Aorta (tissue), 5 donors: Measurements from ENCODE around the gene KLHL2. TPM values are rescaled to one million over a fixed set of nuclear protein-coding genes. Genes with fewer than 3 reads are reported as not detected.

Source experiments
- ATAC-seq: fragments of 200-7000 bp; cut with Tn5 transposase; one replicate; pipeline ENCODE4 v1.9.1; 2022; ENCODE audit warnings: moderate library complexity; ENCODE audit not compliant: low FRiP score
- DNase-seq, 2 donors: peaks; one replicate each; pipeline ENCODE4 v3.0.0-alpha.2; 2020
- H3K27ac ChIP-seq, 2 donors: one replicate each; pipeline ENCODE4 v1.5.1; 2013; ENCODE audit warnings: low read length in 2 of 2, mild to moderate bottlenecking in 2 of 2, moderate library complexity in 2 of 2, control low read depth in 1 of 2, inconsistent platforms in 1 of 2, low read depth in 1 of 2
- H3K27me3 ChIP-seq, 2 donors: one replicate each; pipeline ENCODE4 v1.6.1; 2013; ENCODE audit warnings: control low read depth in 1 of 2, low read length in 1 of 2, mild to moderate bottlenecking in 1 of 2, moderate library complexity in 1 of 2; ENCODE audit not compliant: insufficient read depth in 2 of 2, control insufficient read depth in 1 of 2
- H3K36me3 ChIP-seq, 2 donors: one replicate each; pipeline ENCODE4 v1.6.1; 2013; ENCODE audit warnings: control low read depth in 1 of 2, low read length in 1 of 2, mild to moderate bottlenecking in 1 of 2; ENCODE audit not compliant: insufficient read depth in 2 of 2, control insufficient read depth in 1 of 2
- H3K4me1 ChIP-seq, 2 donors: one replicate each; pipeline ENCODE4 v1.6.1; 2013; ENCODE audit warnings: low read length in 2 of 2, control low read depth in 1 of 2, mild to moderate bottlenecking in 1 of 2, moderate library complexity in 1 of 2; ENCODE audit not compliant: insufficient read depth in 2 of 2, control insufficient read depth in 1 of 2
- H3K4me3 ChIP-seq, 2 donors: one replicate each; pipeline ENCODE4 v1.5.1; 2013; ENCODE audit warnings: low read length in 2 of 2, control low read depth in 1 of 2, mild to moderate bottlenecking in 1 of 2
- H3K9me3 ChIP-seq: one replicate; pipeline ENCODE4 v1.6.1; 2013; ENCODE audit warnings: mild to moderate bottlenecking, low read length; ENCODE audit not compliant: control insufficient read depth
- WGBS, 2 donors: extraction: QIAGEN DNeasy Blood & Tissue Kit; methylation state at CpG; one replicate each; pipeline ENCODE4 v1.1.7; 2013; 5-methylcytosine and 5-hydroxymethylcytosine counted together
- intact Hi-C, 2 donors: fragments of 100-400 bp; cut with DNase I; formaldehyde crosslinking; loops; one replicate each; pipeline versions ENCODE4 v1.14.2 to v1.15.0; 2022
- polyA plus RNA-seq, 2 donors: library from polyadenylated mRNA; stranded (reverse); fragments of 200-250 nt; gene quantifications; one replicate each; pipeline ENCODE4 v1.2.3, GENCODE V29; 2013
- total RNA-seq, 2 donors: library from RNA; stranded (reverse); fragmentation: NEBNext Ultra II Directional; extraction: Animal tissue kit (Norgen Biotek cat#: 25700); gene quantifications; one replicate each; pipeline ENCODE4 v1.2.1, GENCODE V29; 2021
- donor health status: healthy with polysubstance abuse.
- donor health status: Bipolar disorder and iron deficiency.
- donor health status: DM: no; HTN: no; CAD: no.
- donor health status: DM: no; HTN: no; CAD: no.
- donor health status: DM: yes; HTN: yes; CAD: no.

KLHL2 gene
- total and polyA plus RNA-seq, 4 donors, result 15.1 to 40.3 (median 29.0) TPM

GRCh38 chr4:165297626-165298025, 90.3 kb downstream of the KLHL2 start:
- H3K9me3 ChIP-seq, result no peaks in the 10 kb centered on the region
- DNase-seq (no peak), ATAC-seq (no peak)
- intact Hi-C loops, result no loop called here
- no peak overlapping the region for H3K4me3 ChIP-seq
- no peaks in the 10 kb centered on the region for H3K27me3 ChIP-seq
- peaks cover 0 to 3% of the 10 kb centered on the region in 2 donors for H3K36me3 ChIP-seq
- H3K27ac ChIP-seq, result no peak overlapping the region
- H3K4me1 ChIP-seq, result peaks cover 0 to 3% of the 10 kb centered on the region in 2 donors
- 96 to 98% methylated on average over 8 of the region's 8 CpGs for WGBS, 2 donors

GRCh38 chr4:165299399-165300060, 92.2 kb downstream of the KLHL2 start:
- Histone ChIP-seq H3K9me3 (no peaks in the 10 kb centered on the region), H3K36me3 (peaks cover 0 to 3% of the 10 kb centered on the region in 2 donors), H3K27ac (no peak overlapping the region), H3K4me3 (no peak overlapping the region), H3K4me1 (peaks cover 0 to 3% of the 10 kb centered on the region in 2 donors), H3K27me3 (no peaks in the 10 kb centered on the region)
- WGBS, 2 donors, result 93 to 96% methylated on average over 5 of the region's 5 CpGs
- intact Hi-C loops, result no loop called here
- ATAC-seq (no peak), DNase-seq (no peak)

GRCh38 chr4:165301833-165302232, 94.5 kb downstream of the KLHL2 start:
- Histone ChIP-seq H3K27ac (no peak overlapping the region), H3K4me3 (no peak overlapping the region), H3K9me3 (no peaks in the 10 kb centered on the region), H3K4me1 (peaks cover 0 to 3% of the 10 kb centered on the region in 2 donors), H3K27me3 (no peaks in the 10 kb centered on the region), H3K36me3 (peaks cover 2 to 3% of the 10 kb centered on the region in 2 donors)
- intact Hi-C loops, result no loop called here
- 1 to 6% methylated on average over 1 of the region's 1 CpG for WGBS, 2 donors
- ATAC-seq (peak; percentile 41), DNase-seq (no peak)

GRCh38 chr4:165302658-165303057, 95.3 kb downstream of the KLHL2 start:
- Histone ChIP-seq H3K9me3 (no peaks in the 10 kb centered on the region), H3K27me3 (no peaks in the 10 kb centered on the region), H3K27ac (no peak overlapping the region), H3K4me1 (peaks cover 0 to 3% of the 10 kb centered on the region in 2 donors), H3K36me3 (peaks cover 2 to 3% of the 10 kb centered on the region in 2 donors), H3K4me3 (no peak overlapping the region)
- intact Hi-C loops, result no loop called here
- DNase-seq, result no peak
- ATAC-seq, result no peak
- WGBS, 2 donors, result 93 to 96% methylated on average over 1 of the region's 1 CpG

- Histone ChIP-seq H3K27me3 (no peaks in the 10 kb centered on the region), H3K4me1 (no peaks in the 10 kb centered on the region), H3K9me3 (no peaks in the 10 kb centered on the region), H3K4me3 (no peak overlapping the region), H3K27ac (no peak overlapping the region), H3K36me3 (peaks cover 0 to 2% of the 10 kb centered on the region in 2 donors)
- 63 to 68% methylated on average over 1 of the region's 1 CpG for WGBS, 2 donors
- intact Hi-C loops, result no loop called here
- DNase-seq, result no peak
- no peak for ATAC-seq
Measured at GRCh38 chr4:165308166-165308565, 100.8 kb downstream of the KLHL2 start.

- Histone ChIP-seq H3K4me1 (no peaks in the 10 kb centered on the region), H3K27me3 (no peaks in the 10 kb centered on the region), H3K4me3 (no peak overlapping the region), H3K9me3 (no peaks in the 10 kb centered on the region), H3K36me3 (peaks cover 0 to 2% of the 10 kb centered on the region in 2 donors), H3K27ac (no peak overlapping the region)
- WGBS, 2 donors, result 74 to 84% methylated on average over 2 of the region's 2 CpGs
- DNase-seq, result no peak
- ATAC-seq, result no peak
- intact Hi-C loops, result no loop called here
Measured at GRCh38 chr4:165308606-165309005, 101.2 kb downstream of the KLHL2 start.

GRCh38 chr4:165309456-165309855, 102.1 kb downstream of the KLHL2 start:
- Histone ChIP-seq H3K9me3 (no peaks in the 10 kb centered on the region), H3K27me3 (no peaks in the 10 kb centered on the region), H3K4me1 (no peaks in the 10 kb centered on the region), H3K4me3 (no peak overlapping the region), H3K27ac (no peak overlapping the region), H3K36me3 (peaks cover 0 to 2% of the 10 kb centered on the region in 2 donors)
- ATAC-seq (no peak), DNase-seq (no peak)
- intact Hi-C loops, result no loop called here
- WGBS, 2 donors, result 93 to 96% methylated on average over 4 of the region's 4 CpGs

GRCh38 chr4:165312506-165312905, 105.1 kb downstream of the KLHL2 start:
- 78 to 81% methylated on average over 2 of the region's 2 CpGs for WGBS, 2 donors
- H3K4me3 ChIP-seq, result no peak overlapping the region

GRCh38 chr4:165319030-165319429, 111.7 kb downstream of the KLHL2 start:
- intact Hi-C loops, result no loop called here
- DNase-seq (no peak), ATAC-seq (no peak)
- Histone ChIP-seq H3K27ac (no peak overlapping the region), H3K36me3 (no peaks in the 10 kb centered on the region), H3K4me1 (no peaks in the 10 kb centered on the region), H3K9me3 (no peaks in the 10 kb centered on the region), H3K4me3 (no peak overlapping the region), H3K27me3 (no peaks in the 10 kb centered on the region)
- WGBS, 2 donors, result 96% methylated on average over 5 of the region's 5 CpGs

More at GRCh38 chr4:165312506-165312905, 105.1 kb downstream of the KLHL2 start:
- H3K27me3 ChIP-seq, result no peaks in the 10 kb centered on the region
- no peak overlapping the region for H3K27ac ChIP-seq
- DNase-seq (no peak), ATAC-seq (no peak)
- H3K4me1 ChIP-seq, result no peaks in the 10 kb centered on the region
- H3K9me3 ChIP-seq, result no peaks in the 10 kb centered on the region
- H3K36me3 ChIP-seq, result no peaks in the 10 kb centered on the region
- intact Hi-C loops, result no loop called here
